Activated T-helper 1 cell treated with anti-CD3 and anti-CD28 coated beads, Interleukin-12 subunit alpha, Interleukin-12 subunit beta, Interleukin-2, Interleukin-4 antibody, amounts not matched to agents 30 ng/mL and 10 ng/mL and 1 ng/mL, durations not matched to agents 14 hours and 24 hours and 36 hours (primary cell): ENCODE results near the gene AVPR1A. TPM values are rescaled to one million over a fixed set of nuclear protein-coding genes. Genes with fewer than 3 reads are reported as not detected.
"Not testable (repeated sequence)": the region's sequence is repeated elsewhere in the genome, so short reads cannot be mapped to it uniquely, and the experiment has no call there.

Experiments
- DNase-seq: peaks from one replicate; pipeline ENCODE4 v3.0.0; 2021; ENCODE audit warnings: low spot score
- H3K27ac Mint-ChIP-seq: one replicate; pipeline ENCODE4 v1.8.0; 2021; ENCODE audit warnings: mild to moderate bottlenecking, mixed read lengths
- H3K27me3 Mint-ChIP-seq: one replicate; pipeline ENCODE4 v1.8.0; 2022; ENCODE audit warnings: mild to moderate bottlenecking, moderate library complexity, mixed read lengths; ENCODE audit not compliant: insufficient read depth
- H3K36me3 Mint-ChIP-seq: one replicate; pipeline ENCODE4 v1.8.0; 2021; ENCODE audit warnings: low read depth, mixed read lengths
- H3K4me1 Mint-ChIP-seq: one replicate; pipeline ENCODE4 v1.8.0; 2021; ENCODE audit warnings: low read depth, mixed read lengths
- H3K4me3 Mint-ChIP-seq: one replicate; pipeline ENCODE4 v1.8.0; 2021; ENCODE audit warnings: mild to moderate bottlenecking, moderate library complexity, mixed read lengths
- H3K9me3 Mint-ChIP-seq: one replicate; pipeline ENCODE4 v1.8.0; 2021; ENCODE audit warnings: mixed read lengths
- intact Hi-C: fragments of 100-400 bp; cut with micrococcal nuclease; formaldehyde crosslinking; loops from one replicate; pipeline ENCODE4 v1.15.1; 2024
- total RNA-seq: library from RNA; stranded (reverse); gene quantifications from 2 replicates; pipeline ENCODE4 v1.2.3, GENCODE V29; 2022

Gene AVPR1A
- not detected in 2 replicates for total RNA-seq

DNA sequence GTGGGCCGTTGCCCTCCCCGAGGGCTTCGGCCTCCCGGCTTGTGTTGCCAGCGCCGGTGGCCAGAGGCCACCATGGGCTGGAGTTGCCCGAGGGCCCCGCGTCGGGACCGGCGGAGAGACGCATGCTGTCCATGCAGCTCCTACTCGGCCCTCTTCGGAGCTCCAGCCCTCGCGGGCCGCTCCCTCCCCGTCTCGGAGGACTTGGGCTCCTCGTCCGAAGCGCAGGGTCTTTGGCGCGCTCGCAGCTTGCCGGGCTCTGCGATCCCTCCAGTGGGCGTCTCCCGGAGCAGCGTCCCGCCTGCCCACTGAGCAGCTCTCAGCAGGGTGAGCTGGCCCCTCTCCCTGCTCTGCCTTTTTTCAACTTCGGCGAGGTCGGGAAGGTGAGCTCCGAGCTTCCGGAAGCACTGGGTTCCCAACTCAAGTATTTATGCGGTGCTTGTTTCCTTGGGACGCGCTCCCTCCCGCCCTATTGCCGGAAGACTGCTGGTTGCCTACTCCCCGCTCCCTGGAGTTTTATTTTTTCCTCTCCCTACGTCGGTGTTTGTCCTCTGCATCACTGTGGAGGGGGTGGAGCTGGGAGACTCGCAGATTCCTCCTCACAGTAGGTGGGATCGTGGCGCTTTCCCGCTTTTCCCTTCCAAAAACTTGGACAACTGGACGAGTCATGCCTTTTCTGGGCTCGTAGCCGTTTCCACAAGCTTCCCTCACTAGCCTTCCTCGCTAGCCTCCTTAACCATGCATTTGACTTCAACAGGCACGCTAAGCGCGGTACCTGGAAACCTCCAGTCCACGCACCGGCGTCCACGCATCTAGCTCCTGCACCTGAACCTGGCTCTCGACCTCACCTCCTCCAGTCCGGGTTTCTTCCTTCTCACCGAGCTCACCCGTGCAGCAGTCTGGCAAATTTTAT is at the start of gene AVPR1A:
Gene AVPR1A, minus strand, starts transcription at position 489 of the 910 bp plus-strand sequence. Its CDS starts 365 bp downstream, at position 124.
- Mint-ChIP-seq H3K9me3 (no peaks in the 10 kb centered on the region), H3K27ac (peak within 1 kb of the TSS; percentile 83), H3K27me3 (peaks cover 55% of the 10 kb centered on the region), H3K4me3 (peak within 1 kb of the TSS; percentile 23), H3K36me3 (peaks cover 4% of the 10 kb centered on the region), H3K4me1 (no peaks in the 10 kb centered on the region)
- intact Hi-C loops = no loop called here
- no peak for DNase-seq

DNA sequence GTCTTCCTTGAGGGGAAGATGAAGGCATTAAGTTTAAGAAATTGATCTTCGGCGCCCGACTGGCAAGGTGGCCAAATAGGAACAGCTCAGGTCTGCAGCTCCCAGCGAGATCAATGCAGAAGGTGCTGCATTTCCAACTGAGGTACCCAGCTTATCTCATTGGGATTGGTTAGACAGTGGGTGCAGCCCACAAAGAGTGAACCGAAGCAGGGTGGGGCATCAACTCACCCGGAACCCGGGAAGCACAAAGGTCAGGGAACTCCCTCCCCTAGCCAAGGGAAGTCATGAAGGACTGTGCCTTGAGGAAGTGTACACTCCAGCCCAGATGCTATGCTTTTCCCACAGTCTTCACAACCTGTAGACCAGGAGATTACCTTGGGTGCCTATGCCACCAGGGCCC is 45.2 kb upstream of the AVPR1A start:
- Mint-ChIP-seq H3K9me3 (peaks cover 4% of the 10 kb centered on the region), H3K36me3 (no peaks in the 10 kb centered on the region), H3K4me3 (no peak overlapping the region)

DNA sequence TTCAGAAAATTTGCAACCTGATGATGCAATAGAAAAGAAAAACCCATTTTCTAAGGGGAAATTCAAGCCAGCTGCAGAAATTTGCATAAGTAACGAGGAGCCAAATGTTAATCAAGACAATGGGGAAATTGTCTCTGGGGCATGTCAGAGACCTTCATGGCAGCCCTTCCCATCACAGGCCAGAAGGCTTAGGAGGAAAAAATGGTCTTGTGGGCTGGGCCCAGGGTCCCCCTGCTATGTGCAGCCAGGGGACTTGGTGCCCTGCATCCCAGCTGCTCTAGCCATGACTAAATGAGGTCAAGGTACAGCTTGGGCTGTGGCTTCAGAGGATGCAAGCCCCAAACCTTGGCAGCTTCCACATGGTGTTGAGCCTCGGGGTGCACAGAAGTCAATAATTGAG is 28.2 kb upstream of the AVPR1A start:
- intact Hi-C loops = no loop called here
- Mint-ChIP-seq H3K27me3 (no peaks in the 10 kb centered on the region), H3K36me3 (no peaks in the 10 kb centered on the region), H3K9me3 (peaks cover 28% of the 10 kb centered on the region), H3K27ac (no peak overlapping the region), H3K4me3 (no peak overlapping the region), H3K4me1 (no peaks in the 10 kb centered on the region)
- DNase-seq = no peak

More for the DNA sequence above, 45.2 kb upstream of the AVPR1A start:
- no peak for DNase-seq
- no peaks in the 10 kb centered on the region for H3K4me1 Mint-ChIP-seq
- no peaks in the 10 kb centered on the region for H3K27me3 Mint-ChIP-seq
- H3K27ac Mint-ChIP-seq = no peak overlapping the region
- intact Hi-C loops = no loop called here

DNA sequence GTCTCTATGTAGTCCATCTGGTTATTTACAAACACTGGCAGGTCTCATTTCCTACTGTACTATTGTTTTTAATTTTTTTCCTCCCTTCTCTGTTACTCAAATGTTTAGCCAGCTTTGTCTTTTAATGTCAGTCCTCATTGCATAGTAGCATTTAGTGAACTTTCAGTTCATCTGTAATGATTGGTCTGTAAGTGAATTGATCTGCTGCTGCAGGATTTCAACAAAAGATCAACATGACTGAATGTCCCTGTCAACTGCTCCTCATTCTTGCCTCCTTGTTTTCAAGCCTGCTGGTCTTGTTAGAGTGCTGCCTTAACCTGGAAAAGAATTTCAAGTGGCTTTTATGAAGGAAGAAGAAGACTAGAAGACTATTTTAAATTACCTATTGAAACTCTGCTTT is 19.3 kb upstream of the AVPR1A start:
- Mint-ChIP-seq H3K27ac (no peak overlapping the region), H3K27me3 (no peaks in the 10 kb centered on the region), H3K36me3 (no peaks in the 10 kb centered on the region), H3K9me3 (peaks cover 7% of the 10 kb centered on the region), H3K4me1 (no peaks in the 10 kb centered on the region), H3K4me3 (no peak overlapping the region)
- no peak for DNase-seq
- intact Hi-C loops = no loop called here

GRCh38 chr12:63167741-63168140 is 16.7 kb upstream of the AVPR1A start:
- intact Hi-C loops, H3K4me1 Mint-ChIP-seq, DNase-seq, H3K36me3 Mint-ChIP-seq, H3K4me3 Mint-ChIP-seq, H3K27ac Mint-ChIP-seq, H3K9me3 Mint-ChIP-seq, H3K27me3 Mint-ChIP-seq: not testable (repeated sequence)

GRCh38 chr12:63164911-63165310 is 13.9 kb upstream of the AVPR1A start:
- Mint-ChIP-seq H3K9me3 (no peaks in the 10 kb centered on the region), H3K36me3 (no peaks in the 10 kb centered on the region), H3K27ac (no peak overlapping the region), H3K4me3 (no peak overlapping the region), H3K4me1 (no peaks in the 10 kb centered on the region), H3K27me3 (no peaks in the 10 kb centered on the region)
- no peak for DNase-seq
- intact Hi-C loops = no loop called here

DNA sequence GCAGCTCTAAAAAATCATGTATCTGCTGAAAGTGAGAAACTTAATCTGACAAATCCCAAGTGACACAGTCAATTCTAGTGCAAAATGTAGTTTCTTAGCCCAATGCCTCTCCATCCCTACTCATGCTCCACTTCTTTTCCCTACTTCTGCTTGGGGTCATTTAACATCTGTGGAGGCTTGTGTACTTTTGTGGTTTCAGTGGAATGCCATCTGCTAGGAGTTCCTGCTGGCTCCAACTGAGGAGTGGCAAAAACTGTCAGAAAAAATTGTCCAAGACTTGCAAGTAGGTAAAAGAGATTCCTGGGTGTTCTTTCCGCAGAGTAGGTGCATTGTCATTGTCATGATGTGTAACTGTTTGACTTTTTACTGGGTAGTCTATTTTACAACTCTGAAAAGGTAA is 12.5 kb upstream of the AVPR1A start:
- no peaks in the 10 kb centered on the region for H3K36me3 Mint-ChIP-seq
- no peak overlapping the region for H3K27ac Mint-ChIP-seq
- H3K9me3 Mint-ChIP-seq = no peaks in the 10 kb centered on the region

DNA sequence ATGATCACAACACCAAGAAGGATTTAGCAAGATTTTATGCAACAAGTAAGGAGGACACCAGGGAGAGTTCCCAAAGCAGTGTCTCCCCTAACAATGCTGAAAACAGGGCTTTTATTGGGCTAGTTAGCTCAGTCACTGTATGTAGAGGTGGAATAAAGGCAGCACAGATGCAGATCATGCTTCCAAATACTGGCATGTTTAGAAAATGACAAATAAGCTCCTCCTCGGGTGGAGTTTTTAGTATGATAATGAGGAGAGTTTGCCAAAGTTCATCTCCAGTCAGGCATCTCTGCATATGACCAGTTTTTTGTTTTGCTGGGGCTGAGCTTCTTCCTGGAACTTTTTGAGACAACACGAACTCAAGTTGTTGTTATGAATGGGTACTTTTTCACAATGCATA is 4.4 kb upstream of the AVPR1A start:
- peaks cover 4% of the 10 kb centered on the region for H3K36me3 Mint-ChIP-seq
- H3K27me3 Mint-ChIP-seq = peaks cover 31% of the 10 kb centered on the region
- H3K4me1 Mint-ChIP-seq = no peaks in the 10 kb centered on the region
- no peak overlapping the region for H3K27ac Mint-ChIP-seq
- no peak overlapping the region for H3K4me3 Mint-ChIP-seq
- DNase-seq = no peak
- intact Hi-C loops = no loop called here
- H3K9me3 Mint-ChIP-seq = no peaks in the 10 kb centered on the region

More for the DNA sequence above, 12.5 kb upstream of the AVPR1A start:
- DNase-seq = no peak
- intact Hi-C loops = no loop called here
- Mint-ChIP-seq H3K4me1 (no peaks in the 10 kb centered on the region), H3K27me3 (no peaks in the 10 kb centered on the region), H3K4me3 (no peak overlapping the region)

DNA sequence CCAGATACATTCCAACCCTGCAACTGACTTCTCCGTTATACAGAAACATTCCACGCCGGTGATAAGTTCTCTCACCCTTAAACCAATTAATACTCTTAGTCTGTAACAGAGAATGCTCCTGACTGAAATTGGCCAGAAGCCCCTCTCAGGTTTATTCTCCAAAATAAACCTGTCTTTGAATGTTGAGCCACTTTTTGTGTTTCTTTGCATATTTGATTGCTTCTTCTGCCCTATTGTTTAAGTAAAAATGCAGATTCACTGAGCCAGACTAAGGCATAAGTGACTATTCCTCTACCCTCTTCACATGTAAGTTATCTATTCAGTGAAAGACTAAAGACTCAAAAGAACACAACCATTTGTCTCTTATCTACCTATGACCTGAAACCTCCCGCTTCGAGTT is 3.6 kb upstream of the AVPR1A start:
- H3K9me3 Mint-ChIP-seq = no peaks in the 10 kb centered on the region
- H3K36me3 Mint-ChIP-seq = peaks cover 4% of the 10 kb centered on the region
- peaks cover 39% of the 10 kb centered on the region for H3K27me3 Mint-ChIP-seq
- intact Hi-C loops = no loop called here
- H3K27ac Mint-ChIP-seq = no peak overlapping the region
- H3K4me1 Mint-ChIP-seq = no peaks in the 10 kb centered on the region
- H3K4me3 Mint-ChIP-seq = no peak overlapping the region
- no peak for DNase-seq

DNA sequence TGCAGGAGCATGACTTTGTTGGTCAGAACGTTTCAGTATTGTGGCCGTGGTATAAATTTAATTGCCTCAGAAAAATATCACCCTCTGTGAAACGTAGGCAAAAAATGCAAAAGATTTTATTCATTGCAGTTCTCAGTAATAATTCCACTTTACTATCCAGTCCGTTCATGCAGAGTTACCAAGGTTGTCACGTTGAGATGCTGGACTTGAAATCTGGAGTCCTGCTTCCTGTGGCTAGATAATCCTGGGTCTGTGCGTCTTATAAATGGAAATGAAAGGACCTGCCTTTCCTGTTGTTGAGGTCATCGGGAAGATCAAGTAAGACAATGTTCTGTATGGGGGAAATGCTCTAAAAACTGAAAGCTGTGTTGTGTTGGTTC is 1.3 kb upstream of the AVPR1A start:
- no peaks in the 10 kb centered on the region for H3K9me3 Mint-ChIP-seq
- no peak overlapping the region for H3K27ac Mint-ChIP-seq
- H3K36me3 Mint-ChIP-seq = peaks cover 4% of the 10 kb centered on the region
- no peak for DNase-seq
- H3K27me3 Mint-ChIP-seq = peaks cover 52% of the 10 kb centered on the region
- H3K4me3 Mint-ChIP-seq = no peak overlapping the region
- H3K4me1 Mint-ChIP-seq = no peaks in the 10 kb centered on the region
- intact Hi-C loops = no loop called here

DNA sequence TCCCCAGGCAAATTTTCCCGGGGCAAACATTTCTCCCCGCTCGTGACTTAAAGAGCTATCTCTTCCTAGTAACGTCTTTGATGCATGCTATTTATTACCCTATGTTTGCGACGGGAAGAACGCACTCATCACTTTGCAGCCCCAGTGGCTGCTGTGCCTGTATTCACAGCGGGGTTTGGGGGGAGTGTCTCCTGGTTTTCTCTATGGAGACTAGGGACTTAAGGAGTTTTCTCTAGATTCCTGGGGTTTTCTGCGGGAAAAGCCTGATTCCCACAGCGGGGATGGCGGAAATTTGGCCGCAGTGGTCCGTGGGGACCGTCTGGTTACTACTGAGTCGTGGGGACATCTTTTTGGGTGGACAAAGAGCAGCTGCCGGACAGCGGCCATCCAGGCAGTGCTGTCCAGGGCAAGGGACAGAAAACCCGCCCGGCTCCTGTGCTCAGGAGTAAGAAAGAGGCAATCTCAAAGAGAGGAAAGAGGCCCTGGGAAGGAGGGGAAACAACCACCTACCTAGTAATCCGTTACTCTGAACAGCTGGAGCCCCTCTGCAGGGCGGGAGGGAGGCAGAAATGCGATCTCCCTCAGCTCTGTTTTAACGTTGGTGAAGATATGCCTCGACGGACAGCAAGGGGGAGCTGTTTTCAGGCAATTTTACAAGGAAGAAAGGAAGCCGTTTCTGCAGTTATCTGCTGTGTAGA is 771 bp upstream of the AVPR1A start:
- H3K36me3 Mint-ChIP-seq = peaks cover 4% of the 10 kb centered on the region
- H3K4me1 Mint-ChIP-seq = no peaks in the 10 kb centered on the region
- no peaks in the 10 kb centered on the region for H3K9me3 Mint-ChIP-seq
- peaks cover 53% of the 10 kb centered on the region for H3K27me3 Mint-ChIP-seq
- DNase-seq = no peak
- intact Hi-C loops = no loop called here
- H3K4me3 Mint-ChIP-seq = no peak overlapping the region
- peak overlapping the region; percentile 67 for H3K27ac Mint-ChIP-seq

DNA sequence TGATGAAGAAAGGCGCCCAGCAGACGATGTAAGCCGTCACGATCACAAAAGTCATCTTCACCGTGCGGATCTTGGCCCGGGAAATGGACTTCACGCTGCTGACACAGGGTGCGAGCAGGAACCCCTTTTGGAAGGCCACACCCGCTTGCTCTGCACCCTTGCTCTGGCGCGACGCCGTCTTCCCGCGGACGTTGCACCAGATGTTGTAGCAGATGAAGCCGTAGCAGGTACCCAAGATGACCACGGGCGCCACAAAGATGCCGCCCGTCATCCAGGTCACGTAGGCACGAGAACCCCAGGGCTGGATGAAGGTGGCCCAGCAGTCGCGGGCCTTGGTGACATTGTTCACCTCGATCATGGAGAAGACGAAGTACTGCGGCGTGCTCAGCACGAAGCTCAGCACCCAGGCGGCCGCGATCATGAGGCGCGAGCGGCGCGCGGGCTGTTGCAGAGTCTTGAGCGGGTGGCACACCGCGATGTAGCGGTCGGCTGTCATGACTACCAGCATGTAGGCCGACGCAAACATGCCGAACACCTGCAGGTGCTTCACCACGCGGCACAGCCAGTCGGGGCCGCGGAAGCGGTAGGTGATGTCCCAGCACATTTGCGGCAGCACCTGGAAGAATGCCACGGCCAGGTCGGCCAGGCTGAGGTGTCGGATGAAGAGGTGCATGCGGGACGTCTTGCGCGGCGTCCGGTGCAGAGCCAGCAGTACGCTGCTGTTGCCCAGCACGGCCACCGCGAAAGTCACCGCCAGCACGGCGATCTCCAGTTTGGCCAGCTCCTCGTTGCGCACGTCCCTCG is 890 bp downstream of the AVPR1A start:
- no peak for DNase-seq
- Mint-ChIP-seq H3K27ac (peak overlapping the region; percentile 83), H3K4me1 (no peaks in the 10 kb centered on the region), H3K4me3 (peak overlapping the region; percentile 23), H3K27me3 (peaks cover 52% of the 10 kb centered on the region), H3K36me3 (peaks cover 4% of the 10 kb centered on the region), H3K9me3 (no peaks in the 10 kb centered on the region)
- intact Hi-C loops = loop anchor here (5.0 kb wide), 1 partner anchor 218 kb away; no protein-coding TSS in a partner anchor
